CD14-positive monocyte (primary cell): ENCODE data around the gene CD200R1. TPM values are rescaled to one million over a fixed set of nuclear protein-coding genes. Genes with fewer than 3 reads are reported as not detected.

Experiments used
- DNase-seq, 3 donors: peaks; one replicate each; pipeline ENCODE4 v3.0.0-alpha.2; 2011 to 2022
- H2AFZ ChIP-seq: 2 replicates; pipeline ENCODE4 v1.6.0; 2012; ENCODE audit warnings: mild to moderate bottlenecking, low read depth, low read length, inconsistent platforms; ENCODE audit not compliant: insufficient read depth, poor library complexity, severe bottlenecking
- H3K27ac ChIP-seq, 2 donors: 1 replicate in 1 of 2; 2 replicates in 1 of 2; pipeline ENCODE4 v1.5.1; 2012 to 2013; ENCODE audit warnings: low read length in 2 of 2, control low read depth in 1 of 2, inconsistent platforms in 1 of 2, low read depth in 1 of 2, mild to moderate bottlenecking in 1 of 2
- H3K27me3 ChIP-seq, 2 donors: one replicate each; pipeline versions ENCODE4 v1.6.0 to v1.6.1; 2011 to 2013; ENCODE audit warnings: low read length in 2 of 2; ENCODE audit not compliant: control insufficient read depth in 2 of 2, insufficient read depth in 2 of 2
- H3K36me3 ChIP-seq, 2 donors: replicated peaks in 1 of 2; 1 replicate in 1 of 2; 2 replicates in 1 of 2; pipeline versions ENCODE4 v1.5.1 to v1.6.1; 2012 to 2013; ENCODE audit warnings: low read length in 2 of 2, control low read depth in 1 of 2, inconsistent platforms in 1 of 2, mild to moderate bottlenecking in 1 of 2; ENCODE audit not compliant: insufficient read depth in 2 of 2, control insufficient read depth in 1 of 2
- H3K4me1 ChIP-seq, 2 donors: 1 replicate in 1 of 2; 2 replicates in 1 of 2; pipeline versions ENCODE4 v1.5.1 to v1.6.1; 2012 to 2013; ENCODE audit warnings: low read length in 2 of 2, control low read depth in 1 of 2, inconsistent platforms in 1 of 2, mild to moderate bottlenecking in 1 of 2, moderate library complexity in 1 of 2; ENCODE audit not compliant: insufficient read depth in 2 of 2, control insufficient read depth in 1 of 2
- H3K4me2 ChIP-seq: replicated peaks from 2 replicates; pipeline ENCODE3; 2012; ENCODE audit warnings: low read length, moderate library complexity, mild to moderate bottlenecking; ENCODE audit not compliant: poor library complexity, severe bottlenecking; ENCODE audit errors: extremely low read depth
- H3K4me3 ChIP-seq, 3 experiments: fragments of 200-600 bp in 1 of 3; sonication (generic) in 1 of 3; replicated peaks in 1 of 3; 1 replicate in 2 of 3; 2 replicates in 1 of 3; pipeline ENCODE4 v1.5.1; 2011 to 2013; ENCODE audit warnings: low read length in 3 of 3, mild to moderate bottlenecking in 3 of 3, control low read depth in 2 of 3, low read depth in 2 of 3, inconsistent platforms in 1 of 3, moderate library complexity in 1 of 3
- H3K79me2 ChIP-seq: 2 replicates; pipeline ENCODE4 v1.6.0; 2012; ENCODE audit warnings: mild to moderate bottlenecking, control low read depth, inconsistent platforms, low read length, moderate library complexity; ENCODE audit not compliant: insufficient read depth
- H3K9ac ChIP-seq: 2 replicates; pipeline ENCODE4 v1.6.0; 2017; ENCODE audit warnings: low read length, mild to moderate bottlenecking; ENCODE audit not compliant: insufficient read depth, poor library complexity, severe bottlenecking
- H3K9me3 ChIP-seq, 2 donors: replicated peaks in 1 of 2; 1 replicate in 1 of 2; 2 replicates in 1 of 2; pipeline versions ENCODE4 v1.5.1 to v1.6.1; 2012 to 2013; ENCODE audit warnings: low read length in 2 of 2, control low read depth in 1 of 2; ENCODE audit not compliant: control insufficient read depth in 1 of 2, insufficient read depth in 1 of 2
- H4K20me1 ChIP-seq: 2 replicates; pipeline ENCODE4 v1.6.0; 2012; ENCODE audit warnings: mild to moderate bottlenecking, low read length, control low read depth, moderate library complexity; ENCODE audit not compliant: insufficient read depth
- H3K27ac Mint-ChIP-seq, 7 donors: one replicate each; pipeline ENCODE4 v1.8.0; 2020; ENCODE audit warnings: mild to moderate bottlenecking in 7 of 7, mixed read lengths in 7 of 7, moderate library complexity in 6 of 7, inconsistent platforms in 2 of 7
- H3K27me3 Mint-ChIP-seq, 3 donors: one replicate each; pipeline ENCODE4 v1.8.0; 2021 to 2022; ENCODE audit warnings: low read depth in 3 of 3, mild to moderate bottlenecking in 3 of 3, mixed read lengths in 3 of 3, moderate library complexity in 3 of 3, inconsistent platforms in 1 of 3
- H3K36me3 Mint-ChIP-seq, 2 donors: one replicate each; pipeline ENCODE4 v1.8.0; 2020; ENCODE audit warnings: mixed read lengths in 2 of 2, inconsistent platforms in 1 of 2, mild to moderate bottlenecking in 1 of 2
- H3K4me1 Mint-ChIP-seq: one replicate; pipeline ENCODE4 v1.8.0; 2020; ENCODE audit warnings: mild to moderate bottlenecking, mixed read lengths
- H3K4me3 Mint-ChIP-seq, 2 donors: one replicate each; pipeline ENCODE4 v1.8.0; 2020; ENCODE audit warnings: mild to moderate bottlenecking in 2 of 2, mixed read lengths in 2 of 2, moderate library complexity in 1 of 2
- H3K9me3 Mint-ChIP-seq, 7 donors: one replicate each; pipeline ENCODE4 v1.8.0; 2020 to 2022; ENCODE audit warnings: mixed read lengths in 7 of 7, mild to moderate bottlenecking in 6 of 7, moderate library complexity in 6 of 7, inconsistent platforms in 2 of 7
- CTCF ChIP-seq: fragments of 200-600 bp; IDR thresholded peaks from one replicate; pipeline ENCODE4 v1.8.0; 2022; ENCODE audit warnings: antibody characterized with exemption, mild to moderate bottlenecking
- whole genome bisulfite sequencing: methylation state at CpG from one replicate; pipeline ENCODE4 v1.1.5; 2013; ENCODE audit warnings: missing lambda C conversion rate; ENCODE audit not compliant: insufficient coverage; 5-methylcytosine and 5-hydroxymethylcytosine counted together
- intact Hi-C, 2 donors: fragments of 100-400 bp; cut with micrococcal nuclease; formaldehyde crosslinking; loops; one replicate each; pipeline versions ENCODE4 v1.15.0 to v1.15.1; 2023
- polyA plus RNA-seq, 3 donors: library from polyadenylated mRNA; depleted of rRNA in 1 of 3; unstranded in 2 of 3; stranded (reverse) in 1 of 3; fragments of 300-500 nt in 2 of 3; fragments of >200 nt in 1 of 3; fragmentation: Illumina TruSeq in 2 of 3; gene quantifications; 1 replicate in 2 of 3; 2 replicates in 1 of 3; pipeline ENCODE4 v1.2.3, GENCODE V29; 2012 to 2021

The CD200R1 gene
- polyA plus RNA-seq, 3 donors = 1.5 to 9.0 (median 1.6) TPM

- no peak overlapping the region for H3K27ac Mint-ChIP-seq
- 60% methylated on average over 1 of the region's 6 CpGs for WGBS
- Histone ChIP-seq H3K36me3 (no peaks in the 10 kb centered on the region), H3K27me3 (no peaks in the 10 kb centered on the region), H3K9me3 (peaks cover 12 to 17% of the 10 kb centered on the region in 2 donors), H3K9ac (no peak overlapping the region), H3K27ac (no peak overlapping the region), H3K4me2 (peak overlapping the region; percentile 12), H3K4me1 (peaks cover 0 to 7% of the 10 kb centered on the region in 2 donors), H2AFZ (no peak overlapping the region), H3K79me2 (no peaks in the 10 kb centered on the region), H3K4me3 (peak overlapping the region in 1 of 3 experiments; percentile 1), H4K20me1 (no peaks in the 10 kb centered on the region)
- TF ChIP-seq CTCF = no peak
- peaks cover 15 to 25% (median 19%) of the 10 kb centered on the region in 7 donors for H3K9me3 Mint-ChIP-seq
- H3K27me3 Mint-ChIP-seq = peaks cover 0 to under 1% (median 0%) of the 10 kb centered on the region in 3 donors
- intact Hi-C loops = no loop called here
- peak overlapping the region; percentile 31 to 73 for H3K4me3 Mint-ChIP-seq
- peaks cover 11 to 19% of the 10 kb centered on the region in 2 donors for H3K36me3 Mint-ChIP-seq
- peaks cover 11% of the 10 kb centered on the region for H3K4me1 Mint-ChIP-seq
- no peak for DNase-seq
Observed at GRCh38 chr3:112958811-112959560, 15.9 kb downstream of the CD200R1 start.

- Histone ChIP-seq H4K20me1 (no peaks in the 10 kb centered on the region), H3K4me2 (no peak overlapping the region), H3K9ac (no peak overlapping the region), H3K27me3 (no peaks in the 10 kb centered on the region), H3K79me2 (no peaks in the 10 kb centered on the region), H3K9me3 (peaks cover 5% of the 10 kb centered on the region in 2 donors), H3K36me3 (no peaks in the 10 kb centered on the region), H3K4me3 (no peak overlapping the region), H3K27ac (no peak overlapping the region), H3K4me1 (peaks cover 0 to 7% of the 10 kb centered on the region in 2 donors), H2AFZ (no peak overlapping the region)
- DNase-seq = no peak
- no peak overlapping the region for H3K27ac Mint-ChIP-seq
- no peak for TF ChIP-seq CTCF
- H3K4me3 Mint-ChIP-seq = no peak overlapping the region
- H3K36me3 Mint-ChIP-seq = peaks cover 3 to 4% of the 10 kb centered on the region in 2 donors
- peaks cover 0 to 2% (median 0%) of the 10 kb centered on the region in 3 donors for H3K27me3 Mint-ChIP-seq
- intact Hi-C loops = no loop called here
- peaks cover 11% of the 10 kb centered on the region for H3K4me1 Mint-ChIP-seq
- peaks cover 4 to 11% (median 7%) of the 10 kb centered on the region in 7 donors for H3K9me3 Mint-ChIP-seq
Observed at GRCh38 chr3:112956351-112956750, 18.6 kb downstream of the CD200R1 start.
